GM19372 (cell line): ENCODE data around the gene TMEM140.
"Not testable (repeated sequence)": the region's sequence is repeated elsewhere in the genome, so short reads cannot be mapped to it uniquely, and the experiment has no call there.

Experiments
- ATAC-seq: cut with Tn5 transposase; IDR thresholded peaks from one replicate; pipeline ENCODE4 v1.9.1; 2021; ENCODE audit warnings: mild to moderate bottlenecking, low read depth, moderate library complexity; ENCODE audit not compliant: unreplicated experiment

TMEM140 gene

GRCh38 chr7:135211946-135212685, 64.2 kb downstream of the TMEM140 start:
- ATAC-seq = not testable (repeated sequence)

GRCh38 chr7:135213831-135214230, 66.0 kb downstream of the TMEM140 start:
- ATAC-seq = no peak

GRCh38 chr7:135215180-135215579, 67.3 kb downstream of the TMEM140 start:
- ATAC-seq = no peak

- no peak for ATAC-seq
Measured at GRCh38 chr7:135215698-135216097, 67.8 kb downstream of the TMEM140 start.
